Neural cell (in vitro differentiated cells): ENCODE results near the gene SCARB2. TPM values are rescaled to one million over a fixed set of nuclear protein-coding genes. Genes with fewer than 3 reads are reported as not detected.

Source experiments
- H2AFZ ChIP-seq: fragments of 200-600, 300-800 bp; sonication (generic), shearing (Covaris generic); 2 replicates; pipeline ENCODE4 v1.6.0; 2014; ENCODE audit warnings: low read depth, mild to moderate bottlenecking, antibody characterized with exemption, low read length, moderate library complexity
- H3F3A ChIP-seq: fragments of 200-600 bp; shearing (Covaris generic); 2 replicates; pipeline ENCODE4 v1.6.1; 2016; ENCODE audit warnings: mild to moderate bottlenecking, moderate library complexity, mixed read lengths, antibody characterized with exemption, low read length; ENCODE audit not compliant: insufficient read depth, poor library complexity, severe bottlenecking
- H3K27ac ChIP-seq: fragments of 200-600, 300-800 bp; sonication (generic), shearing (Covaris generic); 2 replicates; pipeline ENCODE4 v1.5.1; 2014; ENCODE audit warnings: mild to moderate bottlenecking, low read length, moderate library complexity
- H3K27me3 ChIP-seq: fragments of 300-800, 200-600 bp; sonication (generic), shearing (Covaris generic); 2 replicates; pipeline ENCODE4 v1.6.0; 2014; ENCODE audit warnings: mild to moderate bottlenecking, low read depth, low read length, moderate library complexity; ENCODE audit not compliant: insufficient read depth
- H3K36me3 ChIP-seq: fragments of 300-800, 200-600 bp; sonication (generic), shearing (Covaris generic); 2 replicates; pipeline ENCODE4 v1.5.1; 2014; ENCODE audit warnings: mild to moderate bottlenecking, antibody characterized with exemption, low read length, moderate library complexity; ENCODE audit not compliant: insufficient read depth
- H3K4me2 ChIP-seq: fragments of 300-800, 200-600 bp; sonication (generic), shearing (Covaris generic); 2 replicates; pipeline ENCODE4 v1.6.0; 2014; ENCODE audit warnings: mild to moderate bottlenecking, low read length
- H3K4me3 ChIP-seq: fragments of 300-800, 200-600 bp; sonication (generic), shearing (Covaris generic); 2 replicates; pipeline ENCODE4 v1.5.1; 2014; ENCODE audit warnings: mild to moderate bottlenecking, low read length, moderate library complexity
- H3K79me2 ChIP-seq: fragments of 200-600 bp; shearing (Covaris generic); replicated peaks from 2 replicates; pipeline ENCODE4 v1.6.0; 2014; ENCODE audit warnings: mild to moderate bottlenecking, low read length, moderate library complexity; ENCODE audit not compliant: insufficient read depth
- H3K9ac ChIP-seq: fragments of 300-800, 200-600 bp; sonication (generic), shearing (Covaris generic); 2 replicates; pipeline ENCODE4 v1.6.1; 2016; ENCODE audit warnings: mild to moderate bottlenecking, low read length, mixed read lengths
- H3K9me2 ChIP-seq: fragments of 200-600 bp; shearing (Covaris generic); 2 replicates; pipeline ENCODE4 v1.6.1; 2016; ENCODE audit warnings: mild to moderate bottlenecking, low read length, mixed read lengths; ENCODE audit not compliant: insufficient read depth
- H3K9me3 ChIP-seq: fragments of 200-600, 300-800 bp; sonication (generic), shearing (Covaris generic); 2 replicates; pipeline ENCODE4 v1.6.1; 2016; ENCODE audit warnings: mild to moderate bottlenecking, mixed run types, low read length, moderate library complexity, mixed read lengths
- H4K20me1 ChIP-seq: fragments of 200-600 bp; shearing (Covaris generic); 2 replicates; pipeline ENCODE4 v1.6.1; 2016; ENCODE audit warnings: mild to moderate bottlenecking, mixed run types; ENCODE audit not compliant: insufficient read depth
- EP300 ChIP-seq: fragments of 450-650 bp; conservative IDR thresholded peaks from 2 replicates; pipeline ENCODE4 v1.6.1; 2014; ENCODE audit warnings: antibody characterized with exemption, mild to moderate bottlenecking, moderate library complexity; ENCODE audit not compliant: poor library complexity, severe bottlenecking
- EZH2 ChIP-seq: fragments of 200-600, 300-800 bp; shearing (Covaris generic), sonication (generic); IDR thresholded peaks from 2 replicates; pipeline ENCODE4 v1.6.1; 2014; ENCODE audit warnings: antibody characterized with exemption, low read length, borderline replicate concordance, mild to moderate bottlenecking; ENCODE audit not compliant: insufficient read depth, poor library complexity, severe bottlenecking
- MXI1 ChIP-seq: fragments of 450-650 bp; conservative IDR thresholded peaks from 2 replicates; pipeline ENCODE4 v1.6.1; 2014; ENCODE audit warnings: antibody characterized with exemption, mild to moderate bottlenecking; ENCODE audit not compliant: poor library complexity, severe bottlenecking
- POLR2AphosphoS5 ChIP-seq: IDR thresholded peaks from 2 replicates; pipeline ENCODE4 v1.6.1; 2012
- RAD21 ChIP-seq: fragments of 450-650 bp; conservative IDR thresholded peaks from 2 replicates; pipeline ENCODE4 v1.6.1; 2014; ENCODE audit warnings: antibody characterized with exemption, mild to moderate bottlenecking, moderate library complexity
- SMC3 ChIP-seq: fragments of 450-650 bp; conservative IDR thresholded peaks from 2 replicates; pipeline ENCODE4 v1.6.1; 2014; ENCODE audit warnings: antibody characterized with exemption, mild to moderate bottlenecking, moderate library complexity; ENCODE audit not compliant: poor library complexity
- TAF1 ChIP-seq: IDR thresholded peaks from 2 replicates; pipeline ENCODE4 v1.6.1; 2012; ENCODE audit warnings: low read depth
- polyA plus RNA-seq: library from polyadenylated mRNA; depleted of rRNA; stranded (reverse); fragments of >200 nt; gene quantifications from 2 replicates; pipeline ENCODE4 v1.2.3, GENCODE V29; 2014
- TF ChIP-seq, protein P1 (sequence below): fragments of 450-650 bp; IDR thresholded peaks from 2 replicates; pipeline ENCODE4 v1.5.1; 2014; ENCODE audit warnings: antibody characterized with exemption, mild to moderate bottlenecking, moderate library complexity; ENCODE audit not compliant: poor library complexity, severe bottlenecking
- TF ChIP-seq, protein P2 (sequence below): IDR thresholded peaks from 2 replicates; pipeline ENCODE4 v1.6.1; 2012; ENCODE audit warnings: borderline replicate concordance

The SCARB2 gene
- polyA plus RNA-seq, 1 donor from 2014 or later: 256 TPM

DNA sequence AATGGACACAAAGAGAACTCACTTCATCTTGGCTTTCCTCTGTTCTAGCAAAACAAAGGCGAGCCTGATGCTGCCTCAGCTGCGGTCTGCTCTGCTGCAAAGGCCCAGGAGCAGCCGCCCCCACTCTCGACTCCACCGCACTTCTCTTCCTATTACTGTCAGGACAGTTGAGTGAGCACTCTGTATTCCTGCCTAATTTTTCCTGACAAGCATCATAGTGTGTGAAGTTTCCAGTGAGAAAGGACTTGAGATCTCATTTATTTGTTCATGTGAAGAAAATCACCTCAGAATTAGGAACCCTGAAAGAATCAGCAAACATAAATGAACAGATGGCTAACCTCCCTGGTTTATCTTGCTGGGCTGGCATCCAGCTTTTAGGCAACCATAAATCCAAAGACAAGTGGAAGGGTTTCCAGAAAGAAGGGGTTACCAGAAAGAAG is 15.6 kb downstream of the SCARB2 start:
- Histone ChIP-seq H3K36me3 (peaks cover 13% of the 10 kb centered on the region), H4K20me1 (no peaks in the 10 kb centered on the region), H3K27ac (no peak overlapping the region), H3F3A (no peaks in the 10 kb centered on the region), H3K9me3 (no peaks in the 10 kb centered on the region), H2AFZ (no peak overlapping the region), H3K9ac (no peak overlapping the region), H3K79me2 (peaks cover 34% of the 10 kb centered on the region), H3K27me3 (no peaks in the 10 kb centered on the region), H3K9me2 (no peaks in the 10 kb centered on the region), H3K4me2 (no peak overlapping the region), H3K4me3 (no peak overlapping the region)
- TF ChIP-seq MXI1 (no peak), POLR2AphosphoS5 (no peak), EZH2 (no peak), EP300 (no peak)

DNA sequence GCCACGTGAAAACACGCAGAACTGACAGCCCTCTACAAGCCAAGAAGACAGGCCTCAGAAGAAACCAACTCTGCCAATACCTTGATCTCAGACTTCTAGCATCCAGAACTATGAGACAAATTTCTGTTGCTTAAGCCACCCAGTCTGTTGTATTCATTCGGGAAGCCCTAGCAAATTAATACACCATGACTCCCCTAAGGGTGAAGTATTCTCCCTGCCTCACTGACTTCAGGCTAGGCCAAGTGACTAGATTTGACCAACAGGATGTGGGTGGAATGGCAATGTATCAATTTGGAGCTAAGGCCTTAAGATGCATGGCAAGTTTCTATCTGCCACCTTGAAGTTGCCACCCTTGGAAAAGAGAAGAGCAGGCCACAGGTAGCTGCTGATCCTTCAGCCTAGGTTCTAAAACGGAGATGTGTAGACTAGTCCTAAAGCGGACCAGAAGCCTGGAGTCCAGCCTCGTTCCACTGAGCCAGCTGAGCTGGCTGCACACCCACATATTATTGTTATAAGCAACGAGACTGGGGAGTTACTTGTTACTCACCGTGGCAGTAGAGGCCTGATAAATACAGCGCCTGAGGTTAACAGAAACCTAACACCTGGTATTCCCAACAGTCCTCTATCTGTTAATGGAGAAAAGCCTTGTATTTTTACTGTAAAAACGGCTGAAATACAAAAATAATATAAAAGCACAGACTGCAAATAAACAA is 16.4 kb downstream of the SCARB2 start:
- TF ChIP-seq POLR2AphosphoS5: no peak
- TF ChIP-seq SMC3: no peak
- TF ChIP-seq MXI1: no peak
- TF ChIP-seq, protein P1, sequence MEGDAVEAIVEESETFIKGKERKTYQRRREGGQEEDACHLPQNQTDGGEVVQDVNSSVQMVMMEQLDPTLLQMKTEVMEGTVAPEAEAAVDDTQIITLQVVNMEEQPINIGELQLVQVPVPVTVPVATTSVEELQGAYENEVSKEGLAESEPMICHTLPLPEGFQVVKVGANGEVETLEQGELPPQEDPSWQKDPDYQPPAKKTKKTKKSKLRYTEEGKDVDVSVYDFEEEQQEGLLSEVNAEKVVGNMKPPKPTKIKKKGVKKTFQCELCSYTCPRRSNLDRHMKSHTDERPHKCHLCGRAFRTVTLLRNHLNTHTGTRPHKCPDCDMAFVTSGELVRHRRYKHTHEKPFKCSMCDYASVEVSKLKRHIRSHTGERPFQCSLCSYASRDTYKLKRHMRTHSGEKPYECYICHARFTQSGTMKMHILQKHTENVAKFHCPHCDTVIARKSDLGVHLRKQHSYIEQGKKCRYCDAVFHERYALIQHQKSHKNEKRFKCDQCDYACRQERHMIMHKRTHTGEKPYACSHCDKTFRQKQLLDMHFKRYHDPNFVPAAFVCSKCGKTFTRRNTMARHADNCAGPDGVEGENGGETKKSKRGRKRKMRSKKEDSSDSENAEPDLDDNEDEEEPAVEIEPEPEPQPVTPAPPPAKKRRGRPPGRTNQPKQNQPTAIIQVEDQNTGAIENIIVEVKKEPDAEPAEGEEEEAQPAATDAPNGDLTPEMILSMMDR: no peak
- no peak for TF ChIP-seq TAF1
- TF ChIP-seq EZH2: no peak
- TF ChIP-seq RAD21: no peak
- TF ChIP-seq, protein P2, sequence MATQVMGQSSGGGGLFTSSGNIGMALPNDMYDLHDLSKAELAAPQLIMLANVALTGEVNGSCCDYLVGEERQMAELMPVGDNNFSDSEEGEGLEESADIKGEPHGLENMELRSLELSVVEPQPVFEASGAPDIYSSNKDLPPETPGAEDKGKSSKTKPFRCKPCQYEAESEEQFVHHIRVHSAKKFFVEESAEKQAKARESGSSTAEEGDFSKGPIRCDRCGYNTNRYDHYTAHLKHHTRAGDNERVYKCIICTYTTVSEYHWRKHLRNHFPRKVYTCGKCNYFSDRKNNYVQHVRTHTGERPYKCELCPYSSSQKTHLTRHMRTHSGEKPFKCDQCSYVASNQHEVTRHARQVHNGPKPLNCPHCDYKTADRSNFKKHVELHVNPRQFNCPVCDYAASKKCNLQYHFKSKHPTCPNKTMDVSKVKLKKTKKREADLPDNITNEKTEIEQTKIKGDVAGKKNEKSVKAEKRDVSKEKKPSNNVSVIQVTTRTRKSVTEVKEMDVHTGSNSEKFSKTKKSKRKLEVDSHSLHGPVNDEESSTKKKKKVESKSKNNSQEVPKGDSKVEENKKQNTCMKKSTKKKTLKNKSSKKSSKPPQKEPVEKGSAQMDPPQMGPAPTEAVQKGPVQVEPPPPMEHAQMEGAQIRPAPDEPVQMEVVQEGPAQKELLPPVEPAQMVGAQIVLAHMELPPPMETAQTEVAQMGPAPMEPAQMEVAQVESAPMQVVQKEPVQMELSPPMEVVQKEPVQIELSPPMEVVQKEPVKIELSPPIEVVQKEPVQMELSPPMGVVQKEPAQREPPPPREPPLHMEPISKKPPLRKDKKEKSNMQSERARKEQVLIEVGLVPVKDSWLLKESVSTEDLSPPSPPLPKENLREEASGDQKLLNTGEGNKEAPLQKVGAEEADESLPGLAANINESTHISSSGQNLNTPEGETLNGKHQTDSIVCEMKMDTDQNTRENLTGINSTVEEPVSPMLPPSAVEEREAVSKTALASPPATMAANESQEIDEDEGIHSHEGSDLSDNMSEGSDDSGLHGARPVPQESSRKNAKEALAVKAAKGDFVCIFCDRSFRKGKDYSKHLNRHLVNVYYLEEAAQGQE: no peak
- no peak for TF ChIP-seq EP300

More for the DNA sequence above, 16.4 kb downstream of the SCARB2 start:
- Histone ChIP-seq H3K27me3 (no peaks in the 10 kb centered on the region), H3K9me3 (no peaks in the 10 kb centered on the region), H3F3A (no peaks in the 10 kb centered on the region), H3K36me3 (peaks cover 19% of the 10 kb centered on the region), H4K20me1 (no peaks in the 10 kb centered on the region), H2AFZ (no peak overlapping the region), H3K4me2 (no peak overlapping the region), H3K9ac (no peak overlapping the region), H3K27ac (no peak overlapping the region), H3K9me2 (no peaks in the 10 kb centered on the region), H3K4me3 (no peak overlapping the region), H3K79me2 (peaks cover 27% of the 10 kb centered on the region)
